IMR-90 (cell line): ENCODE measurements around the gene BACE1-AS. TPM values are rescaled to one million over a fixed set of nuclear protein-coding genes. Genes with fewer than 3 reads are reported as not detected.

Source experiments
- ATAC-seq: fragments of 200-7000 bp; cut with Tn5 transposase; 2 replicates; pipeline ENCODE4 v1.9.1; 2020; ENCODE audit warnings: low read depth, mild to moderate bottlenecking, moderate library complexity
- BruUV-seq: library from RNA; stranded (reverse); fragments of 400-500 nt; replicated peaks from 2 replicates; lab custom pipeline; 2021; lab: Mats Ljungman, UMichigan
- CTCF ChIA-PET: fragments of 300-600 bp; formaldehyde crosslinking; extraction: SDS; loops from one replicate; lab custom pipeline; 2021; ENCODE audit warnings: antibody characterized with exemption; lab: Yijun Ruan, JAX
- POLR2A ChIA-PET: fragments of 300-600 bp; sonication (Branson Sonifier 250); formaldehyde crosslinking; loops from one replicate; lab custom pipeline; 2022; ENCODE audit warnings: antibody characterized with exemption; ENCODE audit not compliant: unreplicated experiment; lab: Charles Lee
- DNase-seq: peaks from one replicate; pipeline ENCODE4 v3.0.0; 2013
- H2AFZ ChIP-seq: replicated peaks from 2 replicates; pipeline ENCODE3; 2013; ENCODE audit warnings: low read length, mild to moderate bottlenecking; ENCODE audit not compliant: poor library complexity
- H2AK5ac ChIP-seq: 2 replicates; pipeline ENCODE4 v1.6.1; 2013; ENCODE audit warnings: low read depth, low read length, inconsistent platforms
- H2AK9ac ChIP-seq: replicated peaks from 2 replicates; pipeline ENCODE3; 2013; ENCODE audit warnings: mild to moderate bottlenecking, low read depth, low read length, moderate library complexity; ENCODE audit not compliant: poor library complexity
- H2BK120ac ChIP-seq: 2 replicates; pipeline ENCODE4 v1.6.1; 2013; ENCODE audit warnings: low read depth, low read length, inconsistent platforms
- H2BK15ac ChIP-seq: 3 replicates; pipeline ENCODE4 v1.6.1; 2013; ENCODE audit warnings: low read depth, low read length, inconsistent platforms
- H2BK20ac ChIP-seq: 2 replicates; pipeline ENCODE4 v1.6.1; 2013; ENCODE audit warnings: low read depth, mild to moderate bottlenecking, inconsistent platforms, low read length, moderate library complexity
- H2BK5ac ChIP-seq: 2 replicates; pipeline ENCODE4 v1.6.1; 2013; ENCODE audit warnings: mild to moderate bottlenecking, low read depth, low read length, inconsistent platforms; ENCODE audit not compliant: poor library complexity, severe bottlenecking
- H3K14ac ChIP-seq: replicated peaks from 2 replicates; pipeline ENCODE4 v1.6.1; 2013; ENCODE audit warnings: low read depth, low read length, inconsistent platforms
- H3K18ac ChIP-seq: 2 replicates; pipeline ENCODE4 v1.6.1; 2013; ENCODE audit warnings: low read depth, low read length, control low read depth
- H3K23ac ChIP-seq: 2 replicates; pipeline ENCODE4 v1.6.1; 2013; ENCODE audit warnings: low read depth, low read length, inconsistent platforms
- H3K27ac ChIP-seq: 2 replicates; pipeline ENCODE4 v1.5.1; 2013; ENCODE audit warnings: mild to moderate bottlenecking, control low read depth, low read length; ENCODE audit not compliant: insufficient read depth
- H3K27me3 ChIP-seq: 2 replicates; pipeline ENCODE4 v1.6.1; 2013; ENCODE audit warnings: low read length; ENCODE audit not compliant: control insufficient read depth, insufficient read depth
- H3K36me3 ChIP-seq: 2 replicates; pipeline ENCODE4 v1.6.1; 2013; ENCODE audit warnings: low read length, mixed read lengths; ENCODE audit not compliant: control insufficient read depth, insufficient read depth
- H3K4ac ChIP-seq: 2 replicates; pipeline ENCODE4 v1.6.1; 2013; ENCODE audit warnings: low read depth, low read length, inconsistent platforms
- H3K4me1 ChIP-seq: 2 replicates; pipeline ENCODE4 v1.6.1; 2013; ENCODE audit warnings: low read length, mixed read lengths; ENCODE audit not compliant: control insufficient read depth, insufficient read depth
- H3K4me2 ChIP-seq: 2 replicates; pipeline ENCODE4 v1.6.1; 2013; ENCODE audit warnings: low read depth, mild to moderate bottlenecking, control low read depth, low read length, moderate library complexity
- H3K4me3 ChIP-seq: 2 replicates; pipeline ENCODE4 v1.5.1; 2013; ENCODE audit warnings: low read depth, mild to moderate bottlenecking, control low read depth, low read length, moderate library complexity; ENCODE audit not compliant: insufficient read depth
- H3K56ac ChIP-seq: 2 replicates; pipeline ENCODE4 v1.6.1; 2013; ENCODE audit warnings: low read length, inconsistent platforms; ENCODE audit not compliant: insufficient read depth; ENCODE audit errors: extremely low read depth
- H3K79me1 ChIP-seq, 2 experiments: 2 replicates each; pipeline ENCODE4 v1.6.1; 2013; ENCODE audit warnings: low read length in 2 of 2, inconsistent platforms in 1 of 2, low read depth in 1 of 2
- H3K9ac ChIP-seq: 2 replicates; pipeline ENCODE4 v1.6.1; 2013; ENCODE audit warnings: low read depth, low read length, control low read depth
- H3K9me1 ChIP-seq: 2 replicates; pipeline ENCODE4 v1.6.1; 2013; ENCODE audit warnings: low read length, inconsistent platforms; ENCODE audit not compliant: insufficient read depth
- H3K9me3 ChIP-seq: 2 replicates; pipeline ENCODE4 v1.6.1; 2013; ENCODE audit warnings: low read length; ENCODE audit not compliant: control insufficient read depth, insufficient read depth
- H4K20me1 ChIP-seq: 2 replicates; pipeline ENCODE4 v1.6.1; 2013; ENCODE audit warnings: low read length, inconsistent platforms; ENCODE audit not compliant: insufficient read depth
- H4K5ac ChIP-seq: 2 replicates; pipeline ENCODE4 v1.6.1; 2013; ENCODE audit warnings: mild to moderate bottlenecking, low read depth, low read length, control low read depth
- H4K8ac ChIP-seq, 2 experiments: 2 replicates each; pipeline ENCODE4 v1.6.1; 2013; ENCODE audit warnings: low read depth in 2 of 2, low read length in 2 of 2, control low read depth in 1 of 2, inconsistent platforms in 1 of 2
- H4K91ac ChIP-seq: 2 replicates; pipeline ENCODE4 v1.6.1; 2013; ENCODE audit warnings: low read depth, low read length, inconsistent platforms; ENCODE audit not compliant: insufficient read depth
- BHLHE40 ChIP-seq: fragments of 150-350 bp; IDR thresholded peaks from 2 replicates; pipeline ENCODE4 v1.6.1; 2016; ENCODE audit warnings: mild to moderate bottlenecking, low read depth, low read length
- ELK1 ChIP-seq: fragments of 150-350 bp; IDR thresholded peaks from 2 replicates; pipeline ENCODE4 v1.6.1; 2016; ENCODE audit warnings: low read depth, mild to moderate bottlenecking, low read length, moderate library complexity, borderline replicate concordance
- RAD21 ChIP-seq: IDR thresholded peaks from 2 replicates; pipeline ENCODE4 v1.6.1; 2012; ENCODE audit warnings: low read length, improper control_type of control experiment
- RCOR1 ChIP-seq: IDR thresholded peaks from 2 replicates; pipeline ENCODE4 v1.6.1; 2012; ENCODE audit warnings: mild to moderate bottlenecking, low read length, improper control_type of control experiment; ENCODE audit not compliant: insufficient replicate concordance
- WGBS, 2 experiments: methylation state at CpG; one replicate each; pipeline versions ENCODE4 v1.1.5 to v1.1.7; 2013; ENCODE audit warnings: missing lambda C conversion rate in 2 of 2; ENCODE audit not compliant: insufficient read length in 1 of 2; ENCODE audit errors: extremely low coverage in 2 of 2; 5-methylcytosine and 5-hydroxymethylcytosine counted together
- dilution Hi-C: fragments of 300-500 bp; cut with HindIII; formaldehyde crosslinking; loops from one replicate; pipeline ENCODE4 v1.14.3; 2018; ENCODE audit warnings: low sequenced_read_pairs; ENCODE audit not compliant: unreplicated experiment
- in situ Hi-C: fragments of 300-500 bp; cut with MboI; formaldehyde crosslinking; loops from 3 replicates; pipeline ENCODE4 v1.14.3; 2019; ENCODE audit warnings: low sequenced_read_pairs, inconsistent platforms, mixed read lengths
- intact Hi-C: fragments of 100-400 bp; cut with micrococcal nuclease; formaldehyde crosslinking; loops from 2 replicates; pipeline ENCODE4 v1.10.0; 2022
- polyA plus RNA-seq, 3 experiments: library from polyadenylated mRNA; depleted of rRNA; stranded (reverse); fragments of >200 nt; gene quantifications; 2 replicates each; pipeline ENCODE4 v1.2.3, GENCODE V29; 2012; ENCODE audit warnings: low replicate concordance in 1 of 3
- total RNA-seq: library from RNA; depleted of rRNA; stranded (reverse); fragments of >200 nt; gene quantifications from 2 replicates; pipeline ENCODE4 v1.2.3, GENCODE V29; 2012
- TF ChIP-seq, protein P1 (sequence below): conservative IDR thresholded peaks from 2 replicates; pipeline ENCODE4 v1.5.1; 2012; ENCODE audit warnings: mild to moderate bottlenecking, low read depth, low read length, improper control_type of control experiment

Gene BACE1-AS
- total and polyA plus RNA-seq, 2 of the 4 experiments (the other 2 are of a cell fraction) = 2.7 to 2.9 TPM

DNA sequence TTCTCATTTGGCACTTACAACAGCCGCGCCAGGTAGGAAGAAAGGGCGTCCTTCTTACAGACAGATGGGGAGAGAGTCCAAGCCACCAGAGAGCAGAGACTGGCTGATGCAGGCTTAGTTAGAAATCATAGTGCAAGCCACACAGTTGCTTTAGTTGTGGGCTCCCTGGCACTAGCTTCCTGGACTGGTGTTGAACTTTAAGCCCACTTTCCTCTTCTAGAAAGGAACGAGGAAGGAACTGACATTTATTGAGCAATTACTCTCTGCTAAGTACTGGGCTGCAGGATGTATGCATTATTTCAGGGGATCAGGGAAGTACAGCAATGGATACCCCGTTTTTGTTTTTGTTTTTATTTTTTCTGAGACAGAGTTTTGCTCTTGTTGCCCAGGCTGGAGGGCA, 21.9 kb downstream of the BACE1-AS start:
- no peak overlapping the region for H3K9ac ChIP-seq
- peaks cover 15% of the 10 kb centered on the region for H4K20me1 ChIP-seq
- ChIA-PET CTCF (no interaction called here), POLR2A (no interaction called here)
- no peak overlapping the region for H4K91ac ChIP-seq
- in situ Hi-C loops = no loop called here
- no peak overlapping the region for H3K4me2 ChIP-seq
- no peak overlapping the region for H2BK120ac ChIP-seq
- dilution Hi-C loops = no loop called here
- intact Hi-C loops = no loop called here
- no peak overlapping the region for H3K23ac ChIP-seq
- H3K14ac ChIP-seq = no peak overlapping the region
- peaks cover 9% of the 10 kb centered on the region for H3K4me1 ChIP-seq
- no TSS peak for BruUV-seq
- no peak for ATAC-seq
- H3K36me3 ChIP-seq = no peaks in the 10 kb centered on the region; the same call in 1 of the 2 replicates
- H4K8ac ChIP-seq = no peak overlapping the region
- H2BK15ac ChIP-seq = no peak overlapping the region
- TF ChIP-seq BHLHE40 = no peak
- TF ChIP-seq RAD21 = no peak
- no peak for TF ChIP-seq RCOR1
- TF ChIP-seq, protein P1, sequence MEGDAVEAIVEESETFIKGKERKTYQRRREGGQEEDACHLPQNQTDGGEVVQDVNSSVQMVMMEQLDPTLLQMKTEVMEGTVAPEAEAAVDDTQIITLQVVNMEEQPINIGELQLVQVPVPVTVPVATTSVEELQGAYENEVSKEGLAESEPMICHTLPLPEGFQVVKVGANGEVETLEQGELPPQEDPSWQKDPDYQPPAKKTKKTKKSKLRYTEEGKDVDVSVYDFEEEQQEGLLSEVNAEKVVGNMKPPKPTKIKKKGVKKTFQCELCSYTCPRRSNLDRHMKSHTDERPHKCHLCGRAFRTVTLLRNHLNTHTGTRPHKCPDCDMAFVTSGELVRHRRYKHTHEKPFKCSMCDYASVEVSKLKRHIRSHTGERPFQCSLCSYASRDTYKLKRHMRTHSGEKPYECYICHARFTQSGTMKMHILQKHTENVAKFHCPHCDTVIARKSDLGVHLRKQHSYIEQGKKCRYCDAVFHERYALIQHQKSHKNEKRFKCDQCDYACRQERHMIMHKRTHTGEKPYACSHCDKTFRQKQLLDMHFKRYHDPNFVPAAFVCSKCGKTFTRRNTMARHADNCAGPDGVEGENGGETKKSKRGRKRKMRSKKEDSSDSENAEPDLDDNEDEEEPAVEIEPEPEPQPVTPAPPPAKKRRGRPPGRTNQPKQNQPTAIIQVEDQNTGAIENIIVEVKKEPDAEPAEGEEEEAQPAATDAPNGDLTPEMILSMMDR = no peak
- TF ChIP-seq ELK1 = no peak
- no peak overlapping the region for H3K56ac ChIP-seq
- no peak overlapping the region for H2AK9ac ChIP-seq
- H2BK20ac ChIP-seq = no peak overlapping the region
- H3K27me3 ChIP-seq = no peaks in the 10 kb centered on the region
- peaks cover 9% of the 10 kb centered on the region; the same call in 1 of the 2 replicates for H3K9me1 ChIP-seq
- H3K18ac ChIP-seq = no peak overlapping the region
- no peak overlapping the region for H2AFZ ChIP-seq
- no CpG with 5 or more reads among the region's 5 CpGs for WGBS, 2 experiments
- H2BK5ac ChIP-seq = no peak overlapping the region
- H3K4ac ChIP-seq = no peak overlapping the region
- no peaks in the 10 kb centered on the region for H3K9me3 ChIP-seq
- H3K27ac ChIP-seq = no peak overlapping the region
- no peak overlapping the region for H4K5ac ChIP-seq
- DNase-seq = no peak
- H2AK5ac ChIP-seq = no peak overlapping the region
- H3K4me3 ChIP-seq = no peak overlapping the region
- peaks cover 29 to 57% of the 10 kb centered on the region in 2 experiments for H3K79me1 ChIP-seq
